ENCODE data around the gene WDR54.

Gene WDR54

GRCh38 chr2:74436848-74437695 is 15.5 kb downstream of the WDR54 start:
- TF ChIP-seq CTCF (IDR thresholded peaks at IDR 0.05): no peak

- no peak for TF ChIP-seq CTCF (IDR thresholded peaks at IDR 0.05)
These were observed 16.7 kb downstream of the WDR54 start for GRCh38 chr2:74438248-74438647.

- TF ChIP-seq CTCF (IDR thresholded peaks at IDR 0.05): no peak
These were observed 17.8 kb downstream of the WDR54 start for GRCh38 chr2:74439373-74439772.

- no peak for TF ChIP-seq CTCF (IDR thresholded peaks at IDR 0.05)
These were observed 18.4 kb downstream of the WDR54 start for GRCh38 chr2:74439803-74440377.

- no peak for TF ChIP-seq CTCF (IDR thresholded peaks at IDR 0.05)
These were observed 19.0 kb downstream of the WDR54 start for GRCh38 chr2:74440378-74441169.

GRCh38 chr2:74441170-74441689 is 19.7 kb downstream of the WDR54 start:
- TF ChIP-seq CTCF (IDR thresholded peaks at IDR 0.05): no peak

- no peak for TF ChIP-seq CTCF (IDR thresholded peaks at IDR 0.05)
These were observed 20.4 kb downstream of the WDR54 start, which contains the start of gene RTKN for GRCh38 chr2:74441690-74442482. TSS of gene RTKN (minus strand) at chr2:74441937. CDS start at chr2:74441816, 121 bp downstream.

Data from LNCAP (cell line).